ENCODE results near the gene DGKA. TPM values are rescaled to one million over a fixed set of nuclear protein-coding genes. Genes with fewer than 3 reads are reported as not detected.
A peak's percentile ranks its signal among the peaks of the same experiment; 100 is the strongest.

The DGKA gene
- 56.0 and 71.4 TPM in 2 replicates for total RNA-seq (2014; rRNA removed)
- polyA plus RNA-seq (2012), result 72.9 TPM

- peak; percentile 58 for DNase-seq (ENCODE audit: low read depth)
Observed at GRCh38 chr12:55930771-55931316, at the start of gene DGKA. TSS of gene DGKA (plus strand) at chr12:55931162. CDS start at chr12:55936504, 5,342 bp downstream.

GRCh38 chr12:55885113-55885512 lies 45.8 kb upstream of the DGKA start:
- no peak for DNase-seq (ENCODE audit: low read depth)

DNA sequence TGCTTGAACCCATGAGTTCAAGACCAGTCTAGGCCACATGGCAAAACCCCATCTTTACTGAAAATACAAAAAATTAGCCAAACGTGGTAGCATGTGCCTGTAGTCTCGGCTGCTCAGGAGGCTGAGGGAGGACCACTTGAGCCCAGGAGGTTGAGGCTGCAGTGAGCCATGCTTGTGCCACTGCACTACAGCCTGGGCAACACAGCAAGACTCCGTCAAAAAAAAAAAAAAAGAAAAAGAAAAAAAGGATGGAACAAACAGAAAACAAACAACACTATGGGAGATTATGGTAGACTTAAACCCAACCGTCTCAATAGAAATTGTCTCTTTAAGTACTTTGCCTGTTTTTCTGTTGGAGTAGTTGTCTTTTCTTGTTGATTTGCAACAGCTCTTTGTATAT lies 39.7 kb upstream of the DGKA start:
- no peak for DNase-seq (ENCODE audit: low read depth)

DNA sequence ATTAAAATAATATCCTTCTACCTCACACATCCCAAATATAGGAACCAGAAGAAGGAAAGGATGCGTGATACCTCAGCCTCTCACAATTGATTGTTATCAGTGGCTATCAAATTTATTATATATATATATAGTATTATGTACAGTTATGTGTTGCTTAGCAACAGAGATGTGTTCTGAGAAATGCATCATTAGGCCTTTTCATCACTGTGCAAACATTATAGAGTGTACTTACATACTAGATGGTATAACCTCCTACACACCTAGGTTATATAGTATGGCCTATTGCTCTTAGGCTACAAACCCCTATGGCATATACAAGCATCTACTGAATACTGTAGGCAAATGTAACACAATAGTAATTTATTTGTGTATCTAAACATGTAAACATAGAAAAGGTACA lies 37.2 kb upstream of the DGKA start:
- DNase-seq (ENCODE audit: low read depth), result no peak

DNA sequence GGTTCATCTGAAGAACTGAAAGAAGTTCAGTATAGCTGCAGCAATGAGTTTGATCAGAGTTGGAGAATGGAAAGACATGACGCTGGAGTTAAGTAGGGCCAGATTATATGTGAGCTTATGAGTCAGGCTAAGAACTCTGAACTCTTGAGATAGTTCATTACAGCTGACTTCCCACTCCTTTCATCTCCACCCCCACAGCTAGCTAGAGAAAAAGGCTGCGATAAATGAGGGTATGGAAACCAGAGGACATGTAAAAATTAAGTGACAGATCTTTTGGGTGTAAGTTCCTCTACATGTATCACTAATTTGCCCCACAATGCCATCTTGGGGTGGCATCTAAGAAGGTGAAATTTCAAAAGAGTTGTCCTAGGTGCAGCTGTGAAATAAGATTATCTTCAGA lies 31.9 kb upstream of the DGKA start:
- peak; percentile 22 for DNase-seq (ENCODE audit: low read depth)

- DNase-seq (ENCODE audit: low read depth), result no peak
Observed at GRCh38 chr12:55901881-55902490, 29.0 kb upstream of the DGKA start.

- DNase-seq (ENCODE audit: low read depth), result peak; percentile 56
Observed at GRCh38 chr12:55906056-55906455, 24.9 kb upstream of the DGKA start.

DNA sequence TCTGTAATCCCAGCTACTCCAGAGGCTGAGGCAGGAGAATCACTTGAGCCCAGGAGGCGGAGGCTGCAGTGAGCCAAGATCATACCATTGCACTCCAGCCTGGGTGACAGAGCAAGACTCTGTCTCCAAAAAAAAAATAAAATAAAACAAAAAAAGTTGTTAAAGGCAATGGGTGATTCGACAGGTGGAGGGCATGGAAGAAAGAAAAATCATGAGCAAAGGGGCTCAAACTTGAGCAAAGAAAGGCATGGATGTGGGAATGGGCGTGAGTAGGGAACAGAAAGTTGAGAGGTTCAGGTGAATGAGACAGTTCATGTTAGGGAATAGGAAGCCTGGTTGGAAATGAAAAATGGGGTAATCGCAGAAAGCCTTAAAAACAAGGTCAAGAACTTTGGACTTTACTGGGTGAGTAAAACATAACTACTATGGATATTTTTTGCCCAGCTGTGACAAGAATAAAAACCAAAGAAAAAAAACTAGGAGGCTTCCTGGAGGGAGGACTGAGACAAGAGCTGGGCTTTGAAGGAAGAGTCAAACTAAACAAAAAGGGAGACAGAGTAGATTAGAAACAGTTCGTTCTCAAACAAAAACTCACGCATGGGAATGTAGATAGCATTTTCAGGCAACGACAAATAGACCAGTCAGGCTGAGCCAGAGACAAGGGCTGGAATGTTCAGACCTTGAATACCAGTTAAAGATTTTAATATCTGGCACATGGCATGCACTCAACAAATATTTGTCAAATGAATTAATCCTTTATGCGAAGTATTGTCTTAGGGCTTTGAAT lies 22.0 kb upstream of the DGKA start:
- DNase-seq (ENCODE audit: low read depth), result no peak

- no peak for DNase-seq (ENCODE audit: low read depth)
Observed at GRCh38 chr12:55909513-55909884, 21.5 kb upstream of the DGKA start.

DNA sequence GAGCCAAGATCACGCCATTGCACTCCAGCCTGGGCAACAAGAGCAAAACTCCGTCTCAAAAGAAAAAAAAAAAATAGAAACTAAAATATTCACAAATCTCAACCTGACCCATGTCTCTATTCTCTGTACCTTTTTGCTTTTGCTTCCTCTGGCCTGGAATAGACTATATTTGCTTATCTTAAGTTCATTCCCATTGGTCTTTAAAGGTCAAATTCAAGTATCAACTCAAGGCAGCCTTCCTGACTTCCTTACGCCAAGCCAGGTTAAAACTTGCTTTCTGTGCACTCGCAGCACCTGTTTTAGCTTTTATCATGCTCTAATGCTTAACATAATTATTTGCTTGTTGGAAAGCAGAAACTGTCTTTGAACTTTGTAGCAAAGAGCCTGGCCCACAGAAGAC lies 18.1 kb upstream of the DGKA start:
- DNase-seq (ENCODE audit: low read depth), result no peak

- no peak for DNase-seq (ENCODE audit: low read depth)
Observed at GRCh38 chr12:55915482-55915859, 15.5 kb upstream of the DGKA start.

GRCh38 chr12:55919032-55919431 lies 11.9 kb upstream of the DGKA start:
- DNase-seq (ENCODE audit: low read depth), result peak; percentile 47

DNA sequence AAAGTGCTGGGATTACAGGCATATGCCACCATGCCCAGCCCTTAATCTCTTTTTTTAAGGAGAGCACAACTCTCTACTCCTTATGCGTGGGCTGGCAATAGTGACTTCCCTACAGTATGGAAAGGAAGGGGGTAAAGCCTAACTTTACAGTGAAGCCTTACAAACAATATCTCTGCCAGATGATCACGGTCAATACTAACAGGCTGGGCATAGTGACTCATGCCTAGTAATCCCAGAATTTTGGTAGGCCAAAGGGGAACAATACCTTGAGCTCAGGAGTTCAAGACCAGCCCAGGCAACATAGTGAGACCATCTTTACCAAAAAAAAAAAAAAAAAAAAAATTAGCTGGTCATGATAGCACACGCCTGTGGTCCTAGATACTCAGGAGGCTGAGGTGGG lies 8.8 kb upstream of the DGKA start:
- DNase-seq (ENCODE audit: low read depth), result no peak

DNA sequence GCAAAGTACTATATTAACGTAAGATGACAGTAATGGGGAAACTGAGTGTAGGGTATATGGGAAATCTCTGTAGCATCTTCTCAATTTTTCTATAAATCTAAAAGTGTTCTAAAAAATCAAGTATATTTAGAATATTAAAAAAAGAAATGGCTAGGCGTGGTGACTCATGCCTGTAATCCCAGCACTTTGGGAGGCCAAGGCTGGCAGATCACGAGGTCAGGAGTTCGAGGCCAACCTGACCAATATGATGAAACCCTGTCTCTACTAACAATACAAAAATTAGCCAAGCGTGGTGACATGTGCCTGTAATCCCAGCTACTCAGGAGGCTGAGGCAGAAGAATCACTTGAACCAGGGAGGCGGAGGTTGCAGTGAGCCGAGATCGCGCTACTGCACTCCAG lies 7.3 kb upstream of the DGKA start:
- DNase-seq (ENCODE audit: low read depth), result peak; percentile 15

GRCh38 chr12:55925371-55925770 lies 5.6 kb upstream of the DGKA start:
- DNase-seq (ENCODE audit: low read depth), result no peak

DNA sequence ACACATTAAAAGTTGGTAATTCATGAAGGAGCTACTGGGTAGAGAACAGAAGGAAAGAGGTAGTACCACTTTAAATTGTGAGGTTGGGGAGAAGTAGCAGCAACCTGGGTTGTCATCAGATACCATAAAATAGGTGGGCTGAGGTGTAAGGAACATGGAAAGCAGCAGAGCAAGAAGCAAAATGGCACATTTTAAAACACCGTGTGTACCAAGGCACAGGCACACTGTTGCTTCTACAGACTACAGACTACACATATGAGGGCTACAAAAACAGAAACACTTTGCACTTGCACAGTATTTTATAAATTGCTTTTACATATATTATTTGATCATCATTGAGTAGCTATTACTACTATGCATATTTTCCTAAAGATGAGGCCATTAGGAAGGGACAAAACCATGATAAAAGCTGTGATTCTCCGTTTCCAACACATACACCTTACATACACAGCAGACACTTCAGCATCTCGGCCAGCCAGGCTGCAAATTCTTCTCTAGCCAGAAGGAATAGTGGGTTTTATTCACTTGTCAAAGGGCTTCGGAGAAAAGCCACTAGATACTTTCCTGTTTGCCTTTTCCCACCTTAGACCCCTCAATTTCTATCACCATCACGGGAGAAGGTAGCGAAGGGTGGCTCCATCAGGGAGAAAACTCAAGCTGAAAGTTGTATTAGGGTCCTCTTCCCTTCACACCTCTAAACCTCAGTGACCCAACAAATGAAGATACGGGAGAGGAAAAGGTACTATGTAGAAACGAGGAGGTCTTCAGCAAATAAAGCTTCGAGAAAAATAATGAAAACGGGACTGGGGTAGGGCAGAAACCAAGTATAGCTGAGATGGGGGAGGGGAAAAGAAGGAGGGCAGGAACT lies 4.9 kb upstream of the DGKA start:
- DNase-seq (ENCODE audit: low read depth), result no peak

DNA sequence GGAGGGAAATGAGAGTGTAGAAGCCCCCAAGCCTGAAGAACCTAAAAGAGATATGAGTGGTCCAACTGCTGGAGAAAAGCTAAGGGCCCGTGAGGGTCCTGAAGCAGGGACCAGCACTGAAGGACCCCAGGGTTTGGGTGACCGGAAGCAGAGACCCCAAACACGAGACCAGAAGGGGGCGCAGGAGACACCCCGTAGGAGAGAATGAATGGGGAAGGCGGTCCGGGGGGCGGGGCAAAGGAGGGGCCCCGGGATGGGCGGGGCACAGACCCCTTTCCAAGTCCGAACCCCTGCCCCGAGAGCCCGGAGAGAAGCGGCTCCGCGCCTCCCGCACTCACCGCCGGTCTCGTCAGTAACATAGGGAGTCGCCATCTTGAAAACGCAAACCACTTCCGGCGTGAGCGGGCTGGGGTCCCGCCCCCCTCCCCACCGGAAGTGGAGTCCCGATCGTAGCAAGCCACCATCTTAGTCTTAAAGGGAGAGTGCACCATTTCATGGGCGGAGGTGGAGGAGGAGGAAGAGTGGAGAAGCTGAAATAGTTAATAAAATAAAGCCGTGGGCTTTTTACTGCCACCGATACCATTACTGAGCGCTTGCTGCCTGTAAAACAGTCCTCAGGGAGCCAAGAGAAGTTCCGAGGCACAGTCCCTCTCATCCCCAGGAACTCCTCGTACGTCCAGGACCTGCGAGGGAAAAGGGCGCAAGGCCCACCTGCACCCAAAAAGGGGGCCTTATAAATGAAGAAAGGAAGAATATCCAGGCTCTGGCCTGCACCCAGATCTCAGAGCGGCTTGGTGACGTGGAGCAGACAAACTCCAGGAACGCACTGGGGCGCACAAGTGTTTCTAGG lies 4.0 kb upstream of the DGKA start:
- peak; percentile 92 for DNase-seq (ENCODE audit: low read depth)

GRCh38 chr12:55927588-55928502 lies 3.1 kb upstream of the DGKA start, which contains the start of gene PYM1:
TSS of gene PYM1 (minus strand) at chr12:55927894. CDS start at chr12:55927761, 133 bp downstream.
- peak; percentile 78 for DNase-seq (ENCODE audit: low read depth)

DNA sequence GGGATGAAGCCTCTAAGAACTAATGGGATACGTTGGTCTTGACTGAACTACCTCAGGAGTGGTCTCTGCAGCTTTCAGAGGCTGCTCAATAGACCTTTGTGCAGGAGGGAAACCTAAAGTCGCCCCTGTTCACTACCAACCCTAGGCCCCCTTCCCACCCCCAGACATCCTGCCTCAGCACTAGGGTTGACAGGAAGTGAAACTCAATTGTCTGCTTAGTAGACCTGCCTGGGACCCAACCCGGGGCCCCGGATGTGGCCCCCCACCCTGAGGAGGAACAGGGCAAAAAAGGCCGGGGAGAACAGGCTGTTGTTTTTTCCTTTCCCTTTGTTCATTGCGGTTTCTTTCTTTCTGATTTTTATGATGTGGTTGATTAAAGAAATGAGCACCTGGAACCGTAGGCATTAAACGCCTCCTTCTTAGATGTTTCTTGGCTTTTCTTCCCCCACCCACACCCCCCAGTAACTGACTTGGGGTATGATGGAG lies 1.6 kb upstream of the DGKA start:
- no peak for DNase-seq (ENCODE audit: low read depth)

DNA sequence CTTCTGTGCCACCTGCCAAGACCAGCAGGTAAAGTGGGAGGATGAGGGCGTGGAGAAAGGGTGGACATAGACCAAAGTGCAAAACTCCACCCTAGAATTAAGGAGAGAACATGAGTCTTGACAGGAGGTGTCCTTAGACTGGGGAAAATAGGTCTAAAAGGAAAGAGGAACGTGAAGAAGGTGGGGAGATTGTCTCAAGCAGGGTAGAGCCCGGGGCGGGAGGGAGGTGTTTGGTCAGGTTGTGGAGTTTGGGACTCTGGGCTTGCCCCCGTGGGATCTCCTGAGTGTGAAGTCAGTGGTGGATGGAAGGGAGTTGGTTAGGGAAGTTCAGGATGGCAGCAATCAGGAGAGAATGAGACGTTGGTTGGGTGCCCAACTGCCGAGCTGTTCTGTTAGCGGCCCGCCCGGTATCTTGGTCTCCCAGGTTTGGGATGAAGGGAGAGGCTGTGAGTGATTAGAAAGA lies 386 bp downstream of the DGKA start:
- DNase-seq (ENCODE audit: low read depth), result peak; percentile 8
